ENCODE results near the gene GJA3.
A peak's percentile ranks its signal among the peaks of the same experiment; 100 is the strongest.

Gene GJA3

DNA sequence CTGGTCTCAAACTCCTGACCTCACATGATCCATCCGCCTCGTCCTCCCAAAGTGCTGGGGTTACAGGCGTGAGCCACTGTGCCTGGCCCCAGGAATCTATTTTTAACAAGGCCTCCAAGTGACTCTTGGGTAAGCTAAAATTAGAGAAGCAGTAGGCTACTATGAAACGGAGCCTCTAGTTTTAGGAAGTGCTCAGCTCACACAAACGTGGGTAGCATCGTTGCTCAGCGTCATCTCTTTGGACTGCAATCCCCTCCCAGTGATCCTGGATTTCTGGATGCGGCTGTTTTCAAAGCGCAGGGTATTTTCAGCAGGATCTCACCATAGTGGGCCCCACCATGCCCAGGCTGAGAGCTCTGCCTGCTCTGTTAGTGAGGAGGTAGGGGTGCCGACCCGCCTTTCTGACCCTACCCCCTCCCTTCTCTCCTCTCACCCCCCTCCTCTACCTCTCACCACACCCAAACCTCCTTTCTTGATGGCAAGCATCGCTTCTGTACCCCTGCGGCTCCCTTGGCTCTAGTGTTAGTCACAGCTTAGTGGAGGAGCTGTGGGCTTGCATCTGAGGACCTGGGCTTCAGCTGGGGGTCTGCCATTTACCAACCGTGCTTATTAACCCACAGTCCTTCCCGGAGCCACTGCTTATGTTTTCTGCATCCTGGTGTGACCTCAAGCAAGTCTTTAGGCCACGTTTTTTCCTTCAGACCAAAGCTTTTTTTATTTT, 34.2 kb downstream of the GJA3 start:
- no peak for DNase-seq

DNA sequence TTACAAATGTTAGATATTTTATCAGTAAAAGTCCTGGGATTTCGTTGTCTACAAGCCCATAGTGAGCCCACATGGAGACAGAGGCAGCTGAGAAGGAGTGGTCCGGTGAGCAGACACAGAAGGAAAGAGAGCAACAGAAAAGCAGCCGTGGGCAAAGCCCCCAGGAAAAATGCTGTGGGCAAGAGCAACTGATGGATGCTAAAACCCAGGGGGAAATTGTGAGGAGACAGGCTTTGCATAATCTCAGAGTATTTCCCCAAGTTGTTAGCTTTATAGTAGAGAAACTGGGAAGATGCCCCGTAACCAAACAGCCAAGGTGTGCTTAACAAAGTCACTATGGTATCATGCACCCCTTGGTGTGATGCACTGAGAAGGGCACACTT, 35.1 kb downstream of the GJA3 start:
- no peak for DNase-seq

DNA sequence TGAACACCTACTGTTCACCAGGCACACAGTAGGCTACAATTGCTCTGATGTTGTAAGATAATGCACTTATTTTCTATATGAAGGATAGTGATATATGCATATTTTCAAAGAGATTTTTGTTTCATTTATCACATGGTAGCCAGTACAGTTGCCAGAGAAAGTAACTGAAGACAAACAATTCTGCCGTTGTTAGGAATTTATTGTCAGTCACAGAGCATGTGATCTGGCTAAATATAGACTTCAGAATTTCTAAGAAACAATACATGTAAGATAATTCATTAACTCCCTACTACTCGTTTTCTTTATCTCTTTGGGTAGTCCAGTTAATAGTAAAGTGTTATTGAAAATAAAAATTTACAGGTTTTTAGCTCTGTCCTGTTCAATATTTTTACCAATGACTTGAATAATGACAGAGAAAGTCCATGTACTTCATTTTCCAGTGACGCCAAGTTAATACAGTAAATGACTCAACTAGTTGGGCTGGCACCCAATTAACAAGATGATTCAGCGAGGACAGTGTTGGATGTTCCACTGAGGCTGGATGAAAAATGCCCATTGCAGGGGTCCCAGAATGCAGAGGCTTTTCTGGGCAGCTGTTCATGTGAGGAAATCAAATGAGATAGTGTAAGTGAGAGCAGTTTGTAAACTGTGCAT, 35.6 kb downstream of the GJA3 start:
- no peak for DNase-seq

DNA sequence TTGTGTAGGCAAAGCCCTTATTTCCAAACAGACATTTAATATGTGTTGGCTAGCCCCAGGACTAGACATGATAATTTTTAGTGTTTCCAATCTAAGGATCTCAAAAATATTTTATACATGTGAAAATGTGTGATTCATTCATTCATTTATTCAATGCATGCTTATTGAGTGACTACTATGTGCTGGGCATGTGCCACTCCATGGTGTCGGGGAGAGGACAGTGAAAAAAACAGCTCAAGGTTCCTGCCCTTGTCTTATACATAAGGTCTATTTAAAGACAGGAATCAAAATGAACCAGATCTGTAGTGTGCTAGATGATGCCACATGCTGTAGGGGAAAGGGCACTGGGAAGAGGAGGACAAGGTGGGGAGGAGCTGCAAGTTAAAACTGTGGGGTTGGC, 36.5 kb downstream of the GJA3 start:
- DNase-seq: no peak

DNA sequence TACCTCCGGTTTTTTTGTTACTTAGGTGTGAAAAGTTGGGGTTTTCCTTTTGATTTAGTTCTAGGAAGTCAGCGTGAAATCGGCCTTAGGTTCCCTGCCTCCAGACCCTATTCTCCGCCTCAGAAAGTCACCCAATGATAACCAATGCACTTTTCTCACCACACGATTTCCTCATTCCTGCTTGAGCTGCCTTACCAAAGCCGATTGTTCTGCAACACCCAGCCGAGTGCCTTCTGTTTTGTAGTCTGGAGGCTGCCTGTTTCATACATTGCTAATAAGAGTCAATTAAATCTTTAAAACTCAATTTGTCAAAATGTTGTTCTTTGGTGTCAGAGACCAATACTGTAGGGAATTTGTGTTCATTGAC, 39.7 kb downstream of the GJA3 start:
- no peak for DNase-seq

DNA sequence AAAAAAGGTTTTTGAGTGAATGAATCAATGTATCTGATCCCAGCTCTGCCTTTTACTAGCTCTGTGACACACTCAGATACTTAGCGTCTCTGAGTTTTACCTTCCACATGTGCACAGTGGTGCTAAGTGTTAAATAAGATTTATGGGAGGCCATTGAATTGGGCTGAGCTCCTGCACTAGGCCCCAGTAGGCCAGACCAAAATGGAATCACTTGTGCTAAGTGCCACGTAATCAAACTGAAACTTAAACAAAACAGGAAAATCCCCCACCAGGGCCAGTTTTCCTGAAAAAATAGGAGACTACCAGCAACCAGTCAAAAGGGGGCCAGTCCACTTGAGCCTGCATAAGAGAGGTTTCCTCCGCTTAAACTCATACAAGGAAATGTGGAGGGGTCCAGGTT, 40.9 kb downstream of the GJA3 start:
- no peak for DNase-seq

DNA sequence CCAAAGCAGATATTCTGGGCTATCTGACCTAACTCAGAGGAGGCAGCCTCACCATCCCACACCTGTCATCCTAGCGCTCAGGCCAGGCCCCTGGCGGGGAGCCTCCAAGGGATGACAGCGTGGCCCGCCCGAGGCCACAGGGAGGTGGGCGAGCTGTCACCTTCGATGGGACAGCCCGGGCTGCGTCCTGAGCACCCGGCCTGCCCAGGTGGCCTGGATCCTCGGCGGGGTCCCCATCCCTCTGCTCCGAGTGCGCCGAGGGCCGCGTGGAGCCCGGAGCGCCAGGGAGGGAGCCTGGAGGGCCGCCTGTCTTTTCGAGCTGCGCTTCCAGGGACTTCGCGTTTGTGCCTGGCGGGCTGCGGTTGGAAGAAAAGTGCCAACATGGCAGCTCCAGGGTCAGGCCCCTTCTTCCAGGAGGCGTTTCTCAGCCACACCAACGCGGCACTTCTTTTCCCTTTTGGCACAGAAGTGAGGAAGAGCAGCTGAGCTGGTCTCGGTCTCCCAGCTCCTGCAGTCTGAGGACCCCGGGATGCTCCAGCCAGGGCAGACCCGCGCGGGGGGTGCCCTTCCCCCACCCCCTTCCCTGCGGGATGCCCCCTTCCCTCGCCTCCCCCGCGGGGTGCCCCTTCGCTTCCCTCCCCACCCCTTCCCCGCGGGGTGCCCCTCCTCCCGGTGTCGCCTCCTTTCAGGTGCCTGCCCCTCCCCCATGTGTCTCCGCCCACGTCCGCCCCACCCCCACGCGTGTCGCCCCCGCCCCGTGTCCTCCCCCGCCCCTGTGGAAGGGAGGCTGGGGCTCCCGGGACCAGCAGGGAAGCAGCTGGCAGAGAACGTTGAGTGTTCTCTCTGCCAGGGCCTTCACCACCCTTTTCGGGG, 42.3 kb downstream of the GJA3 start:
- DNase-seq: no peak

DNA sequence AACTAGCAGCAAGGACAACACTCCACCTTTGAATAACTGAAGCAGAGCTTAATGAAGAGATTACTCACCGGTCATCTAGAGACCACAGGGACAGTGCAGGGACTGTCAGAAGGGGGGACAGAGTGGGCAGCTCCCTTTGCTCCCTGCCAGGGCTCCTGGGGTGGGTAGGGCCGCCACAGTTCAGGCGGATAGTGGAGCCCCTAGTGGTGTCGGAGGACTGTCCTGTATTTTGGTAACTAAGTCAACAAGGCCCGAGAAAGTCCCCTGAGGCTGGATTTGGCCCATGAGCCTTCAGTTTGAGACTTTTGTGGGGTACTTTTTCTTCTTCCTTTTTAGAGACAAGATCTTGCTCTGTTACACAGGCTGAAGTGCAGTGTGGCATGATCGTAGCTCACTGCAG, 44.6 kb downstream of the GJA3 start:
- no peak for DNase-seq

DNA sequence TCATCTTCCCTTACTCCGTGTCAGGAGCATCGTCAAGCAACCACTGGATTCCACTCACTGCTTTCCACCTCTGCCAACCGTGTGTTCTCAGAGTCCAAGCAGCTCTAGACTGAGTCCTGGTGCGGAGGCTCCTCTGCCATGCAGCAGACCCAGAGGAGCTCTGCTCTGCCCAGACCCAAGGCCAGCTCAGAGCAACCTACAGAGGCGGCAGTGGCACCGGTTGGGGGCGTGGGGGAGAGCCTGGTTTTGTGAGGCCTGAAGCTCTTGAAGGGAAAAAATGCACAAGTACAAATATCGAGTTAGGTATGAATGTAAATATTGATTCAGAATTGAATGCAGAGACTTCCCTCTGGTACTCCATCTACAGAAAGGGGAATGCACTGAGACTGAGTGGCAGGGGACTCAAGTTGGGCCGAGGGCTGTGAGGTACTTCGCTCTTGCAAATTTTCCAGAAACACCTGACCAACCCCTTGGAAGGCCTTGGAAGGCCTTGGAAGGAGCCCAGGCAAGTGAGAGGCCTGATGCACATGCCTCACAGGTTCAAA, 46.7 kb downstream of the GJA3 start:
- no peak for DNase-seq

DNA sequence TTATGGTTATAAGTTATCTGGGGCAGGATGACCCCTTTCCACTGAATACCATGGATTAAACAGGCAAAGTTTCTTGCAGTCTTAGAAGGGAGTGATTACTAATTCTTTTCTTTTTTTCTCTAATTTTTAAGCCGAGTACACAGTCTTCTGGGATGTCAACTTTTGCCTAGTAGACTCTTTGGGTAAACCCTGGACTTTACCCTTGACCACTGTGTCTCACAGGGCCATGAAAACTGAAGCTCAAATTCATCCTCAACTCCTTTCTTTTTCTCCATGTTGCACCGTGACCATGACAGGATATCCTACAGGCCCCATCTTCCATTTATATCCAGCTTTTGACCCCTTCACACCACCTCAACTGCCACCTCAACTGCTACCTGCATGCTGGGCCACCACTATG, 51.8 kb downstream of the GJA3 start:
- DNase-seq: no peak

DNA sequence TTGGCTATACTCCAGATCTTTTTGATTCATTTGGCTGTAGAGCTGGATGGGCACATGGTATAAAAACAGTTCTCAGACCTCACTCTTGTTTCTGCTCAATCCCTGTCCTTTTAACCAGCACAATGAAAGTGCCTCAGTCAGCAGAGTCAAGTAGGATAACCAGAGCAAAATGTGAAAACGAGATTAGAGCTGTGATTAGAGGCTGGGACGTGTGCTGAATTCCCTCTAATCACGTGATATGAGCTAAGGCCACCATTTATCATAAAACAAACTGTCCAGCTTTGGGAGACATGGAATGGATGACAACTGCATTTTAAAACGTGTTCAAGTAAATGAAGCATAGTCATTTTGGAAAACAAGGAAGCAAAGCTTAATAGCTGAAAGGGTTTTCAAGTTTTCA, 54.1 kb downstream of the GJA3 start:
- DNase-seq: no peak

DNA sequence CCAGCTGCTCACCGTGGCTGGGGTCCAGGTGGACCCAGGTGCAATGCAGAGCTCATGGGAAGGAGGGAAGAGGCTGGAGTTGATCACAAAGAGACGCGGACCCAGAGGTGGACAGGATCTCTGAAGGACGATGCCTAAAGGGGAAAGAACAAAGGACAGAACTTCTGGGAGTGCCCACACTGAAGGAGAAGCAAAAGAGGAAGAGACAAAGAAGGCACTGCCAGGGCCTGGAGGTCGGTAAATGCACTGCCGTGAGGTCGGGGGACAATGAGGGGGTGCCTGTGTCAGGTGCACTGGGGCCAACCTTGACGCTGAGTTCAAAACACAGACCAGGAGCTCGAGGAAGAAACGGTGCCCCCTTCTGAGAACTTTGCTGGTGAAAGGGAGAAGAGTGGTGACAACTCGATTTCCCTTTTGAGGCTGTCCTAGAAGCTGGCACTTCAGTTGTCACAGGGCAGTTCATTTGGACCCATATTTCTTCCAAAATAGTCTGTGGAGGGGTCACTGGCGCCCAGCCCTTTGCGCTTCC, 55.6 kb downstream of the GJA3 start:
- no peak for DNase-seq

DNA sequence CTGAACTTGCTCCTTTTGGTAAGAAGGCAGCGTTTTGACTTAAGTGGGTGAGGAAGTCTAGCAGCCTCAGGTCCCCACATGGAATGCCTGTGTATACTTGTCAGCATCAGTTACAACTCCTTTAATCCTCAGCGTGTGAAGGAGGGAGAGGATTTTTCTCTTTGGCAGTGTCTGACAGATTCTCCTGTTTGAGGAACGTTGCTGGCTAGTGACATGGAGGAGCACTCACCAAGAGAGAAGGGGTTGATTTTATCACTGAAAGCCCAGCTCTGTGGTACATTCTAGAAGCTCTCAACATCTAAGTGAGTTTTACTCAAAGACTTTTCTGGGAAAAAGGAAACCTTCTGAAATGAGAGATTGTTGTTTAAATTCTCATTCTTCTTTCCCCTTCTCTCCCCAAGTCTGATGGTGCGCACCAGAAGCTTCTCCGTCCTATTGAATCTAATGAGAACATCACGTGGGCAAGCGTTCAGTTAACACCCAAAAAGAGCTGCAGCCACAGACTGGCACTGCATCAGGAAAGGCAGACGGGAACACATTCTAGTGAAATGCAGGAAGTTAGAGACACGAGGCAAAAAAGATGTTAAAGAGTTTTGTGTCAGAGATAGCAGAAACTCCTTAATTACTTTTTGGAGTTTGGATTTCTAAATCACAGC, 58.2 kb downstream of the GJA3 start:
- no peak for DNase-seq

DNA sequence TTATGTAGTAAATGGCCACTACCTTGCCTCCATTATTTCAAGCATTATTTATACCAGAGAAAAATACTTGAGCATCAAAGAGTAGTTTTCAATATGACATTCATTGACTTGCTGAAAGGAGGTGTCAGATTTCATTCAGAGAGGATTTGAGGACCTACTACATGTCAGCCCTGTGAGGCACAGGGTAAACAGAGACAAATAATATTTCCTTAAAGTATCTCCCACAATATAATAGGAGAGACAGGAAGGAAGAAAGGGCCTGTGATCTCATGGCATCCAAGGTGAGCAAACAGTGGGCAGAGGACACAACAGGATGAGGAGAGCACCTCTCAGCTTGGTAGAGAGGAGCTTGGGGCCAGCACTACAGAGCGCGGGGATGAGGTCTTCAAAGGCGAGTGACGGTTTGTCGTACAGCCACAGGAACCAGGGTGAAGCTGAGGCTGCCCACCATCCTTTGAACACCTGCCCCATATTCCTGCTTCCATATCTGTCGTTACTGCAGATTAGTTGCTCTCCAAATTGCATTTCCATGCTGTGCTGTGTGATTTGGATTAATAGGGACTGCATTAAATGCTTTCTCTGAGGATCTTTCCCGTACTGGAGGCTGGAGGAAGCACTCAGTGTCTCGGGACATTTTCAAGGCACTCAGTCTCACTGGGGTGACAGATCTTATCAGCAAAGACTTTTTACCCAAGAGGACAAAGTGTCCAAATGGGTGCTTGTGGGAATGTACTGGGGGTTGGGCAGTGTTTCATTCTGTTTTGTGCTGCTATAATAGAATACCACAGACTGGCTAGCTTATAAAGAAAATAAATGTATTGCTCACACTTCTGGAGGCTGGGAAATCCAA, 59.2 kb downstream of the GJA3 start:
- peak; percentile 46 for DNase-seq

DNA sequence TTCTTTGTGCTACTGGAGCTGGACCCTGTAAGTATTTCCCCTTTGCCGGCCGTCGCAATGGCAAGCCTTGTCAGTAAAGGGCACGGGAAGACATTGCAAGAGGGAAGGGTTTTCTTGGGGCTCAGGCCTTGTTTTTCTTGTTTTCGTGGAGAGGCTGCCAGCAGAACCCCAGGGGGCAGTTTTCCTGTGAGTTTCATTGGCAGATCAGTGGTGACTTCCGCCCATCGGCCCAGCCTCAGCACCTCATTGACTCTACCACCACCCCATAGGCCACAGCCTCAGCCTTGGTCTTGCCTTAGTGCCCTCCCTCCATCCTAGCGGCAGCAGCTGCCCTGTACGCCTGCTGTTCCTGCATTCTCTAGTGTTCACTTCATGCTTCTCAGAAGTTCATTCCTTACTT, 61.5 kb downstream of the GJA3 start:
- no peak for DNase-seq

DNA sequence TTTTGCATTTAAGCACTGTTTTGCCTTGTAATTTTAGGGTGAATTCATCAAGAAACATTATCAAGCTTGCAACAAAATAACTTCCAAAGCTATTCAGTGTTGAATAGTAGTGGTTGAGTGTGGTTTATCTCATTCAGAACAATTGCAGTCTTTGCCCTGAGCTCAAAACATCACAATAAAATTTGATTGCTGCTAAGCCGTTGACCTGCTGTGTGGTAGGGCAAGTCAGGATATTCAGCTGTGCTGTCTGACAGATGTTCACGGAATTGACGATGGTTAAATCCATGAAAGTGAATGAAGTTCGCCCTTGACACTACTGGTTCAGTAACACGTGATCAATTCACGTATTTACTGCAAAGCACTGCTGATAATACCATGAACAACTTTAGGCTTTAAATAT, 66.9 kb downstream of the GJA3 start:
- DNase-seq: no peak

DNA sequence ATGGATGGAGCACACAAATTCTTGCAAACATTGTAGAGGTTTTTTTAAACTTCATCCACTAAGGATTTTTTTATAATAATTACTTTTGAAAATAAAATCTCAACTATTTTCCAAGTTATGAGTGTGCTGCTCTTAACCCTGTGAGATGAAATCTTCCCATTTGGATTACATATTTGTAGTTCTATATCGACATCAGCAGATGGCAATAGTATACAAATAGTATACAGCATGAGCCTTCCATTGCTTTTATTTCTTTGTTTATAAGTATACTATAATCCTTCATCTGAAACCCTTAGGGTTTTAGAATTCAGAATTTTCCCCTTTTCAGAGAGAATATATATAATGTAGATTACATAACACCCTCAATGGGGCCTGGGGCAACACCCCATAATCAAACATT, 70.5 kb downstream of the GJA3 start:
- DNase-seq: no peak
